Activated naive CD8-positive, alpha-beta T cell treated with anti-CD3 and anti-CD28 coated beads for 36 hours (primary cell): ENCODE measurements around the gene C1orf159. TPM values are rescaled to one million over a fixed set of nuclear protein-coding genes. Genes with fewer than 3 reads are reported as not detected.
A peak's percentile ranks its signal among the peaks of the same experiment; 100 is the strongest.

Experiments used
- DNase-seq: peaks from one replicate; pipeline ENCODE4 v3.0.0; 2021
- H3K27ac Mint-ChIP-seq: one replicate; pipeline ENCODE4 v1.8.0; 2022; ENCODE audit warnings: mild to moderate bottlenecking, moderate library complexity, mixed read lengths
- H3K27me3 Mint-ChIP-seq: one replicate; pipeline ENCODE4 v1.8.0; 2022; ENCODE audit warnings: mild to moderate bottlenecking, mixed read lengths
- H3K36me3 Mint-ChIP-seq: one replicate; pipeline ENCODE4 v1.8.0; 2021; ENCODE audit warnings: mild to moderate bottlenecking, mixed read lengths
- H3K4me1 Mint-ChIP-seq: one replicate; pipeline ENCODE4 v1.8.0; 2021; ENCODE audit warnings: mixed read lengths
- H3K4me3 Mint-ChIP-seq: one replicate; pipeline ENCODE4 v1.8.0; 2022; ENCODE audit warnings: mild to moderate bottlenecking, moderate library complexity, mixed read lengths
- H3K9me3 Mint-ChIP-seq: one replicate; pipeline ENCODE4 v1.8.0; 2022; ENCODE audit warnings: mixed read lengths
- total RNA-seq, 2 experiments: library from RNA; stranded (reverse); gene quantifications; one replicate each; pipeline ENCODE4 v1.2.3, GENCODE V29; 2021

Gene C1orf159
- total RNA-seq = 10 to 100 TPM; 18.9 to 19.0 TPM

GRCh38 chr1:1115786-1116700 is at the start of gene C1orf159:
Gene C1orf159 (minus strand): TSS chr1:1116089. CDS start chr1:1091543, 24,546 bp downstream.
- Mint-ChIP-seq H3K27ac (peak within 1 kb of the TSS; percentile 88), H3K4me3 (peak within 1 kb of the TSS; percentile 87), H3K9me3 (peaks cover 12% of the 10 kb centered on the region), H3K36me3 (peaks cover 39% of the 10 kb centered on the region), H3K27me3 (no peaks in the 10 kb centered on the region), H3K4me1 (peaks cover 4% of the 10 kb centered on the region)
- peak; percentile 99 for DNase-seq

- no peak for DNase-seq
- H3K9me3 Mint-ChIP-seq = no peaks in the 10 kb centered on the region
- no peak overlapping the region for H3K4me3 Mint-ChIP-seq
- H3K27ac Mint-ChIP-seq = no peak overlapping the region
- H3K4me1 Mint-ChIP-seq = peaks cover 5% of the 10 kb centered on the region
- peaks cover 4% of the 10 kb centered on the region for H3K27me3 Mint-ChIP-seq
- H3K36me3 Mint-ChIP-seq = no peaks in the 10 kb centered on the region
These were observed 49.6 kb upstream of the C1orf159 start for GRCh38 chr1:1165485-1165884.

- Mint-ChIP-seq H3K27ac (no peak overlapping the region), H3K4me1 (peaks cover 1% of the 10 kb centered on the region), H3K27me3 (no peaks in the 10 kb centered on the region), H3K36me3 (no peaks in the 10 kb centered on the region), H3K9me3 (no peaks in the 10 kb centered on the region), H3K4me3 (no peak overlapping the region)
- DNase-seq = no peak
These were observed 49.0 kb upstream of the C1orf159 start for GRCh38 chr1:1164701-1165451.

- H3K9me3 Mint-ChIP-seq = no peaks in the 10 kb centered on the region
- no peaks in the 10 kb centered on the region for H3K36me3 Mint-ChIP-seq
- no peaks in the 10 kb centered on the region for H3K4me1 Mint-ChIP-seq
- H3K4me3 Mint-ChIP-seq = no peak overlapping the region
- H3K27ac Mint-ChIP-seq = no peak overlapping the region
- DNase-seq = no peak
- H3K27me3 Mint-ChIP-seq = no peaks in the 10 kb centered on the region
These were observed 48.4 kb upstream of the C1orf159 start for GRCh38 chr1:1164361-1164700.

- no peaks in the 10 kb centered on the region for H3K9me3 Mint-ChIP-seq
- H3K4me1 Mint-ChIP-seq = no peaks in the 10 kb centered on the region
- no peaks in the 10 kb centered on the region for H3K27me3 Mint-ChIP-seq
- H3K27ac Mint-ChIP-seq = no peak overlapping the region
- no peak overlapping the region for H3K4me3 Mint-ChIP-seq
- H3K36me3 Mint-ChIP-seq = no peaks in the 10 kb centered on the region
- DNase-seq = no peak
These were observed 47.7 kb upstream of the C1orf159 start for GRCh38 chr1:1163538-1164070.

GRCh38 chr1:1162597-1163537 is 47.0 kb upstream of the C1orf159 start:
- Mint-ChIP-seq H3K27ac (no peak overlapping the region), H3K36me3 (no peaks in the 10 kb centered on the region), H3K4me1 (no peaks in the 10 kb centered on the region)

GRCh38 chr1:1161683-1162079 is 45.8 kb upstream of the C1orf159 start:
- no peaks in the 10 kb centered on the region for H3K36me3 Mint-ChIP-seq
- no peaks in the 10 kb centered on the region for H3K27me3 Mint-ChIP-seq
- no peak for DNase-seq
- H3K4me3 Mint-ChIP-seq = no peak overlapping the region
- no peak overlapping the region for H3K27ac Mint-ChIP-seq
- H3K9me3 Mint-ChIP-seq = no peaks in the 10 kb centered on the region
- H3K4me1 Mint-ChIP-seq = peaks cover 1% of the 10 kb centered on the region

More at GRCh38 chr1:1162597-1163537, 47.0 kb upstream of the C1orf159 start:
- DNase-seq = no peak
- no peak overlapping the region for H3K4me3 Mint-ChIP-seq
- no peaks in the 10 kb centered on the region for H3K9me3 Mint-ChIP-seq
- no peaks in the 10 kb centered on the region for H3K27me3 Mint-ChIP-seq

- no peak overlapping the region for H3K27ac Mint-ChIP-seq
- H3K27me3 Mint-ChIP-seq = no peaks in the 10 kb centered on the region
- H3K4me1 Mint-ChIP-seq = peaks cover 1% of the 10 kb centered on the region
- DNase-seq = no peak
- no peaks in the 10 kb centered on the region for H3K36me3 Mint-ChIP-seq
- H3K9me3 Mint-ChIP-seq = no peaks in the 10 kb centered on the region
- no peak overlapping the region for H3K4me3 Mint-ChIP-seq
These were observed 45.3 kb upstream of the C1orf159 start for GRCh38 chr1:1161078-1161682.

- Mint-ChIP-seq H3K27me3 (no peaks in the 10 kb centered on the region), H3K36me3 (no peaks in the 10 kb centered on the region), H3K27ac (no peak overlapping the region), H3K9me3 (no peaks in the 10 kb centered on the region), H3K4me3 (no peak overlapping the region), H3K4me1 (peaks cover 1% of the 10 kb centered on the region)
- no peak for DNase-seq
These were observed 44.5 kb upstream of the C1orf159 start for GRCh38 chr1:1160281-1160930.

- peaks cover 4% of the 10 kb centered on the region for H3K36me3 Mint-ChIP-seq
- peaks cover 1% of the 10 kb centered on the region for H3K4me1 Mint-ChIP-seq
- peak overlapping the region; percentile 42 for H3K4me3 Mint-ChIP-seq
- H3K27me3 Mint-ChIP-seq = no peaks in the 10 kb centered on the region
- H3K27ac Mint-ChIP-seq = peak overlapping the region; percentile 48
- DNase-seq = peak; percentile 43
- peaks cover 9% of the 10 kb centered on the region for H3K9me3 Mint-ChIP-seq
These were observed 42.2 kb upstream of the C1orf159 start for GRCh38 chr1:1157914-1158710.

GRCh38 chr1:1157426-1157913 is 41.6 kb upstream of the C1orf159 start:
- Mint-ChIP-seq H3K27ac (no peak overlapping the region), H3K4me1 (peaks cover 1% of the 10 kb centered on the region), H3K4me3 (peak overlapping the region; percentile 72), H3K36me3 (peaks cover 7% of the 10 kb centered on the region), H3K9me3 (peaks cover 15% of the 10 kb centered on the region), H3K27me3 (no peaks in the 10 kb centered on the region)
- DNase-seq = peak; percentile 70

GRCh38 chr1:1157033-1157365 is 41.1 kb upstream of the C1orf159 start:
- Mint-ChIP-seq H3K4me1 (peaks cover 1% of the 10 kb centered on the region), H3K27ac (no peak overlapping the region), H3K27me3 (no peaks in the 10 kb centered on the region), H3K36me3 (peaks cover 7% of the 10 kb centered on the region), H3K9me3 (peaks cover 20% of the 10 kb centered on the region), H3K4me3 (no peak overlapping the region)
- no peak for DNase-seq
